ENCODE data around the gene RASA3. TPM values are rescaled to one million over a fixed set of nuclear protein-coding genes. Genes with fewer than 3 reads are reported as not detected.

Gene RASA3
- total and polyA plus RNA-seq, 2 donors (not counting 3 experiments of a cell fraction or from before 2014, with no cell fraction given), result 26.5 to 53.8 TPM

- DNase-seq (ENCODE audit: low read depth, low spot score), result no peak
- H3K4me1 ChIP-seq (ENCODE audit: control insufficient read depth, extremely low read depth, insufficient read depth, low read length), result peaks cover 26% of the 10 kb centered on the region
- H3K9me1 ChIP-seq (replicated peaks; ENCODE audit: control insufficient read depth, extremely low read depth, insufficient read depth, low read length), result no peaks in the 10 kb centered on the region
- intact Hi-C loops (cut with micrococcal nuclease) (no loop called here), dilution Hi-C loops (cut with MboI; ENCODE audit: extremely low pct_ligation_motif_present, low sequenced_read_pairs) (no loop called here)
- H3K79me2 ChIP-seq (ENCODE audit: control insufficient read depth, insufficient read depth, low read length), result peaks cover 93% of the 10 kb centered on the region
- no peaks in the 10 kb centered on the region for H3K9me3 ChIP-seq (replicated peaks; ENCODE audit: control insufficient read depth, insufficient read depth, low read length)
- H3K4me3 ChIP-seq (replicated peaks in 1 of 3; ENCODE audit: insufficient read depth in 1 of 3, low read depth in 1 of 3, low read length in 3 of 3), result no peak overlapping the region
- TF ChIP-seq JUN (IDR thresholded peaks at IDR 0.05; ENCODE audit: borderline replicate concordance, insufficient read depth, insufficient read length, low read depth), result no peak
- TF ChIP-seq EZH2 (IDR thresholded peaks at IDR 0.05; ENCODE audit: borderline replicate concordance, low read depth, low read length, severe bottlenecking), result no peak
- no peak for TF ChIP-seq FOS (IDR thresholded peaks at IDR 0.05; ENCODE audit: borderline replicate concordance, insufficient read depth, low read length)
- no peak for TF ChIP-seq GATA2 (IDR thresholded peaks at IDR 0.05; ENCODE audit: insufficient read depth, insufficient read length, low read depth, low read length)
- TF ChIP-seq, protein P1, sequence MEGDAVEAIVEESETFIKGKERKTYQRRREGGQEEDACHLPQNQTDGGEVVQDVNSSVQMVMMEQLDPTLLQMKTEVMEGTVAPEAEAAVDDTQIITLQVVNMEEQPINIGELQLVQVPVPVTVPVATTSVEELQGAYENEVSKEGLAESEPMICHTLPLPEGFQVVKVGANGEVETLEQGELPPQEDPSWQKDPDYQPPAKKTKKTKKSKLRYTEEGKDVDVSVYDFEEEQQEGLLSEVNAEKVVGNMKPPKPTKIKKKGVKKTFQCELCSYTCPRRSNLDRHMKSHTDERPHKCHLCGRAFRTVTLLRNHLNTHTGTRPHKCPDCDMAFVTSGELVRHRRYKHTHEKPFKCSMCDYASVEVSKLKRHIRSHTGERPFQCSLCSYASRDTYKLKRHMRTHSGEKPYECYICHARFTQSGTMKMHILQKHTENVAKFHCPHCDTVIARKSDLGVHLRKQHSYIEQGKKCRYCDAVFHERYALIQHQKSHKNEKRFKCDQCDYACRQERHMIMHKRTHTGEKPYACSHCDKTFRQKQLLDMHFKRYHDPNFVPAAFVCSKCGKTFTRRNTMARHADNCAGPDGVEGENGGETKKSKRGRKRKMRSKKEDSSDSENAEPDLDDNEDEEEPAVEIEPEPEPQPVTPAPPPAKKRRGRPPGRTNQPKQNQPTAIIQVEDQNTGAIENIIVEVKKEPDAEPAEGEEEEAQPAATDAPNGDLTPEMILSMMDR (IDR thresholded peaks at IDR 0.05; ENCODE audit: extremely low read depth in 1 of 2, insufficient read depth in 1 of 2, low read depth in 1 of 2, low read length in 2 of 2), result no peak
- no peak for TF ChIP-seq MYC (IDR thresholded peaks at IDR 0.05; ENCODE audit: low read depth, low read length)
- TF ChIP-seq, protein P2, sequence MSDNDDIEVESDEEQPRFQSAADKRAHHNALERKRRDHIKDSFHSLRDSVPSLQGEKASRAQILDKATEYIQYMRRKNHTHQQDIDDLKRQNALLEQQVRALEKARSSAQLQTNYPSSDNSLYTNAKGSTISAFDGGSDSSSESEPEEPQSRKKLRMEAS (IDR thresholded peaks at IDR 0.05; ENCODE audit: insufficient read depth, insufficient read length), result no peak
- no peak for TF ChIP-seq POLR2AphosphoS5 (IDR thresholded peaks at IDR 0.05; ENCODE audit: insufficient read depth, low read depth, low read length)
- no peak for TF ChIP-seq POLR2A (IDR thresholded peaks at IDR 0.05; ENCODE audit: low read depth, low read length)
- BruUV-seq (replicated peaks), result no TSS peak
- CTCF ChIA-PET, result interaction anchor here (2.5 kb wide), 1 partner anchor 43 kb away, joined by 9 read pairs; no protein-coding TSS in a partner anchor
- H3K27me3 ChIP-seq (ENCODE audit: control insufficient read depth in 2 of 2, insufficient read depth in 2 of 2, low read length in 2 of 2), result no peaks in the 10 kb centered on the region
- no peak overlapping the region for H3K27ac ChIP-seq (ENCODE audit: insufficient read depth, low read depth, low read length)
- H3K4me2 ChIP-seq (ENCODE audit: insufficient read depth, low read length), result no peak overlapping the region
- H4K20me1 ChIP-seq (replicated peaks; ENCODE audit: control insufficient read depth, extremely low read depth, insufficient read depth, low read length), result no peaks in the 10 kb centered on the region
- POLR2A ChIA-PET, result no interaction called here
- no peak for FAIRE-seq
- H2AFZ ChIP-seq (ENCODE audit: low read depth, low read length), result no peak overlapping the region
- no peak overlapping the region for H3K9ac ChIP-seq (replicated peaks; ENCODE audit: extremely low read depth, insufficient read depth, low read length)
- peaks cover 0 to 9% of the 10 kb centered on the region in 2 experiments for H3K36me3 ChIP-seq (ENCODE audit: control insufficient read depth in 2 of 2, extremely low read depth in 1 of 2, insufficient read depth in 2 of 2, low read length in 2 of 2)
Measured at GRCh38 chr13:114108894-114109293, 23.5 kb downstream of the RASA3 start.

Measured in endothelial cell of umbilical vein (primary cell).